Activated T-helper 2 cell treated with anti-CD3 and anti-CD28 coated beads, Interferon-gamma antibody, Interleukin-2, Interleukin-4, amounts not matched to agents 10 μg/mL and 5 μg/mL and 100 μg/mL, durations not matched to agents 14 hours and 24 hours and 36 hours (primary cell): Measurements from ENCODE around the gene NGEF. TPM values are rescaled to one million over a fixed set of nuclear protein-coding genes. Genes with fewer than 3 reads are reported as not detected.

ENCODE experiments used
- DNase-seq: peaks from one replicate; pipeline ENCODE4 v3.0.0; 2021; ENCODE audit warnings: low spot score
- H3K27ac Mint-ChIP-seq: one replicate; pipeline ENCODE4 v1.8.0; 2021; ENCODE audit warnings: mixed read lengths
- H3K27me3 Mint-ChIP-seq: one replicate; pipeline ENCODE4 v1.8.0; 2021; ENCODE audit warnings: low read depth, mixed read lengths
- H3K36me3 Mint-ChIP-seq: one replicate; pipeline ENCODE4 v1.8.0; 2021; ENCODE audit warnings: low read depth, mixed read lengths
- H3K4me1 Mint-ChIP-seq: one replicate; pipeline ENCODE4 v1.8.0; 2021; ENCODE audit warnings: low read depth, mixed read lengths
- H3K4me3 Mint-ChIP-seq: one replicate; pipeline ENCODE4 v1.8.0; 2021; ENCODE audit warnings: low read depth, mild to moderate bottlenecking, moderate library complexity, mixed read lengths
- H3K9me3 Mint-ChIP-seq: one replicate; pipeline ENCODE4 v1.8.0; 2021; ENCODE audit warnings: mixed read lengths
- intact Hi-C: fragments of 100-400 bp; cut with micrococcal nuclease; formaldehyde crosslinking; loops from one replicate; pipeline ENCODE4 v1.15.1; 2023
- total RNA-seq: library from RNA; stranded (reverse); gene quantifications from 2 replicates; pipeline ENCODE4 v1.2.3, GENCODE V29; 2022

Gene NGEF
- total RNA-seq, 1 donor from 2014 or later: 2.5 TPM

- peaks cover 11% of the 10 kb centered on the region for H3K27me3 Mint-ChIP-seq
- H3K4me1 Mint-ChIP-seq: no peaks in the 10 kb centered on the region
- H3K27ac Mint-ChIP-seq: no peak overlapping the region
- H3K36me3 Mint-ChIP-seq: no peaks in the 10 kb centered on the region
- intact Hi-C loops: no loop called here
- no peaks in the 10 kb centered on the region for H3K9me3 Mint-ChIP-seq
- no peak overlapping the region for H3K4me3 Mint-ChIP-seq
- DNase-seq: no peak
These were observed 55.4 kb downstream of the NGEF start for GRCh38 chr2:232957657-232958090.

- intact Hi-C loops: no loop called here
- H3K36me3 Mint-ChIP-seq: no peaks in the 10 kb centered on the region
- no peaks in the 10 kb centered on the region for H3K4me1 Mint-ChIP-seq
- no peaks in the 10 kb centered on the region for H3K9me3 Mint-ChIP-seq
- no peak overlapping the region for H3K27ac Mint-ChIP-seq
- H3K27me3 Mint-ChIP-seq: peaks cover 19% of the 10 kb centered on the region
- H3K4me3 Mint-ChIP-seq: no peak overlapping the region
- no peak for DNase-seq
These were observed 57.2 kb downstream of the NGEF start for GRCh38 chr2:232955856-232956255.

- no peak for DNase-seq
- Mint-ChIP-seq H3K4me3 (no peak overlapping the region), H3K27me3 (peaks cover 19% of the 10 kb centered on the region), H3K27ac (no peak overlapping the region), H3K36me3 (no peaks in the 10 kb centered on the region), H3K4me1 (no peaks in the 10 kb centered on the region), H3K9me3 (no peaks in the 10 kb centered on the region)
- intact Hi-C loops: no loop called here
These were observed 58.4 kb downstream of the NGEF start for GRCh38 chr2:232954691-232955090.

DNA sequence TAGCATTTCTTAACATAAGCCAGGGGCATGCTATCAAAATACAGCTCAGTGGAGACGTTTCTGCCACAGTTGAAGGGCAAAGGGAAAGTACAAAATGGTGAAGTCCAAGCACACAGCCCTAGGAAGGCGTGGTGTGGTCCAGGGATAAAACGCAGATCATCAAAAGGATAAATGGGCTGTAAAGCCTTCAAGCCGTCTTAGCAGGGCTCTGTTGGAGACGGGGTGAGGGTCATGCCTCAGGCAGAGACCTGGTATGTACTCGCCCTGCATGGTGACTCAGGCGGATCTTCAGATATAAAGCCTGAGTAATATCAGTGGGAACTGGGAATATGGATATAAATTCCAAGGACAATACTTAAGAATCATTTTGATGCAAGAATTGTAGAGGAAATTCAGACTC, 61.2 kb downstream of the NGEF start:
- Mint-ChIP-seq H3K36me3 (no peaks in the 10 kb centered on the region), H3K4me1 (no peaks in the 10 kb centered on the region), H3K27ac (no peak overlapping the region), H3K9me3 (no peaks in the 10 kb centered on the region), H3K4me3 (no peak overlapping the region), H3K27me3 (peaks cover 14% of the 10 kb centered on the region)
- intact Hi-C loops: no loop called here
- no peak for DNase-seq

GRCh38 chr2:232951181-232951580, 61.9 kb downstream of the NGEF start:
- Mint-ChIP-seq H3K36me3 (no peaks in the 10 kb centered on the region), H3K27me3 (peaks cover 12% of the 10 kb centered on the region), H3K4me1 (no peaks in the 10 kb centered on the region), H3K27ac (no peak overlapping the region), H3K9me3 (no peaks in the 10 kb centered on the region), H3K4me3 (no peak overlapping the region)
- no peak for DNase-seq
- intact Hi-C loops: no loop called here

GRCh38 chr2:232950751-232951150, 62.3 kb downstream of the NGEF start:
- no peak for DNase-seq
- Mint-ChIP-seq H3K27me3 (peaks cover 15% of the 10 kb centered on the region), H3K4me3 (no peak overlapping the region), H3K4me1 (no peaks in the 10 kb centered on the region), H3K27ac (no peak overlapping the region), H3K36me3 (no peaks in the 10 kb centered on the region), H3K9me3 (no peaks in the 10 kb centered on the region)
- intact Hi-C loops: no loop called here

- Mint-ChIP-seq H3K27me3 (peaks cover 21% of the 10 kb centered on the region), H3K36me3 (no peaks in the 10 kb centered on the region), H3K9me3 (no peaks in the 10 kb centered on the region), H3K4me1 (no peaks in the 10 kb centered on the region), H3K27ac (no peak overlapping the region), H3K4me3 (no peak overlapping the region)
- intact Hi-C loops: no loop called here
- no peak for DNase-seq
These were observed 64.0 kb downstream of the NGEF start for GRCh38 chr2:232949016-232949415.

DNA sequence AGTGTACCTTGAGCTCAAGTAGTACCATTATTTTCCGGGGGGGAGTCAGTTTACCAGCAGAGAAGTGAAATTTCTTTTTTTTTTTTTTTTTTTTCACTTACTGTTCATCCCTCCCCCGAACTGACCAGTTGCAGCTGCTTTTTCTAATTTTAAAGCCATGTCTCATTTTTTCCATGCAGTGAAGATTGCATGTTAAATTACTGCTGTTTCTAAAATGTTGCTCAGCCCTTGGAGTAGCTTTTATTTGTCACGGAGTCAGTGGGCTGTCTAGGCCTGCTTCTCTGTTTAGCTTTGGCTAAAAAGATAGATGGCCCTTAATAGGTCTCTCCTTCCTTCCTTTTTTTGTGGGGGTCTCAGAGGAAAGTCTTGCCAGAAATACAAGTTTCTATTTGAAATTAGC, 70.2 kb downstream of the NGEF start:
- Mint-ChIP-seq H3K9me3 (peaks cover 8% of the 10 kb centered on the region), H3K4me1 (peaks cover 3% of the 10 kb centered on the region), H3K27me3 (peaks cover 16% of the 10 kb centered on the region)

DNA sequence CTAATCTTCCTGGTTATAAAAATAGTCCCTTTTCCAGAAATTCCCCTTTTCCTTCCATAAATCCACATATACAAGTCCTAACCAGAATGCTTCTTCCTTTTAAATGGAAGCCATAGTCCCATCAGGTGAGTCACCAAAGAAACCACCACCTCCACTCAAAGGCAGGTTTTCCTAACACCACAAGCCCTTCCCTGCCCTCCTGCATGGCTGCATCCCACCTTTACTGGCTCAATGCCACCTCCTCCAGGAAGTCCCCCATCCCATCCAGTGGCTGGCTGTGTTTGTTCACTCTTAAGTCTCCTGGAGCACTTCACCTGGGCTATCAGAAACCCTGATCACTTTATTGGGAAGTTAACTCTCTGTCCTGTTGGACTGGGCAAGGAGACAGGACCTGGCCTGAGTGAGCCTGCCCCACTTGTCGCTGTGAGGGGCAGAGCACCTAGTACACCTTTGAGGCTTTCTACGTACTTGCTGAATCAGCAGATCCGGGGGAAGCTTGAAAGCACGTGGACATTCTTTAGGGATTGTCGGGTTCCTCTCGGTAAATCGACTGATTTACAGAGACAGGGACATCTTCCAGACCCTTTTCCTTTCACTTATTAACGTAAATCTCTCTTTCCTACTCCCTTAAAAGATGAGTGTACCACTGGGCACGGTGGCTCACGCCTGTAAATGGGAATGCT, 71.0 kb downstream of the NGEF start:
- H3K36me3 Mint-ChIP-seq: no peaks in the 10 kb centered on the region
- H3K4me1 Mint-ChIP-seq: peaks cover 3% of the 10 kb centered on the region
- DNase-seq: no peak
- intact Hi-C loops: no loop called here
- H3K27ac Mint-ChIP-seq: no peak overlapping the region
- H3K9me3 Mint-ChIP-seq: peaks cover 8% of the 10 kb centered on the region
- H3K27me3 Mint-ChIP-seq: peaks cover 23% of the 10 kb centered on the region
- no peak overlapping the region for H3K4me3 Mint-ChIP-seq

More for the DNA sequence above, 70.2 kb downstream of the NGEF start:
- no peak overlapping the region for H3K27ac Mint-ChIP-seq
- DNase-seq: no peak
- intact Hi-C loops: no loop called here
- H3K36me3 Mint-ChIP-seq: no peaks in the 10 kb centered on the region
- no peak overlapping the region for H3K4me3 Mint-ChIP-seq

- Mint-ChIP-seq H3K4me1 (peaks cover 3% of the 10 kb centered on the region), H3K27ac (no peak overlapping the region), H3K27me3 (peaks cover 24% of the 10 kb centered on the region), H3K9me3 (peaks cover 8% of the 10 kb centered on the region), H3K36me3 (no peaks in the 10 kb centered on the region), H3K4me3 (no peak overlapping the region)
- intact Hi-C loops: no loop called here
- DNase-seq: no peak
These were observed 71.7 kb downstream of the NGEF start for GRCh38 chr2:232941400-232941799.

DNA sequence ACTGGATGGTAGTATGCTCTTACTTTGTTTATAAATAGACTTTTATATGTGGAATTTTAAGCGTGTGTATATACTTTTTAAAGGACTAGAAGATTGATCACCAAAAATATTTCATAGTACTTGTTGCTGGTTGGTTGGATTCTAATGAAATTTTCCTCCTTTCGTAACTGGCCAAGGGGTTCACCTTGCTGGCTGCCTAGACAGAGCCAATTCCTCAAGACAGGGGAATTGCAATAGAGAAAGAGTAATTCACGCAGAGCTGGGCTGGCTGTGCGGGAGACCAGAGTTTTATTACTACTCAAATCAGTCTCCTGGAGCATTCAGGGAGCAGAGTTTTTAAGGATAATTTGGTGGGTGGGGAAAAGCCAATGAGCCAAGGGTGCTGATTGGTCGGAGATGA, 72.3 kb downstream of the NGEF start:
- no peak overlapping the region for H3K27ac Mint-ChIP-seq
- peaks cover 8% of the 10 kb centered on the region for H3K9me3 Mint-ChIP-seq
- intact Hi-C loops: no loop called here
- peaks cover 3% of the 10 kb centered on the region for H3K4me1 Mint-ChIP-seq
- no peak overlapping the region for H3K4me3 Mint-ChIP-seq
- DNase-seq: no peak
- no peaks in the 10 kb centered on the region for H3K36me3 Mint-ChIP-seq
- peaks cover 28% of the 10 kb centered on the region for H3K27me3 Mint-ChIP-seq

- DNase-seq: no peak
- intact Hi-C loops: no loop called here
- peaks cover 8% of the 10 kb centered on the region for H3K9me3 Mint-ChIP-seq
- H3K4me1 Mint-ChIP-seq: peaks cover 3% of the 10 kb centered on the region
- no peak overlapping the region for H3K27ac Mint-ChIP-seq
- no peak overlapping the region for H3K4me3 Mint-ChIP-seq
- peaks cover 34% of the 10 kb centered on the region for H3K27me3 Mint-ChIP-seq
- H3K36me3 Mint-ChIP-seq: no peaks in the 10 kb centered on the region
These were observed 75.7 kb downstream of the NGEF start for GRCh38 chr2:232937278-232937906.

DNA sequence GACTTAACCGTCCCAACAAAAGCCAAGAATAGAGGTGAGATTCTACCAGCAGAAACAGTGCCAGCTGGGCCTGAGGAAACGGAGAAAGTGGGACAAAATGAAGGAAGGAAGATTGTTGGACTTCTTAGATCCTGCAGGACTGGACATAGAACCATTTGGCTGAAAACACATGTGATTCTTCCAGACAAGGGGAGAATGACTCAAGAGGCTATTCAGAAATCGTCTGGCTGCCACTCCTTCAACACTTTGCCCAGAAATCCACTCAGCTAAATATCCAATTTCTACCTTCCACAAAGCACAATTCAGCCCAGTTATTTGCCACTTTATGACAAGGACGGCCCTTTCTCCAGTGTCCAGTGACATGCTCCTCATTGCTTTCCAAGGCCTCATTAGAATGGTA, 81.4 kb downstream of the NGEF start:
- no peak for DNase-seq
- Mint-ChIP-seq H3K4me3 (no peak overlapping the region), H3K27ac (no peak overlapping the region), H3K36me3 (peaks cover 4% of the 10 kb centered on the region), H3K4me1 (peaks cover 8% of the 10 kb centered on the region), H3K9me3 (no peaks in the 10 kb centered on the region), H3K27me3 (peaks cover 49% of the 10 kb centered on the region)
- intact Hi-C loops: no loop called here
